ENCODE data around the gene ZYG11A.

- TF ChIP-seq CTCF (tag by site-specific recombination; IDR thresholded peaks at IDR 0.05) (no peak), SCRT1 (tag by site-specific recombination; IDR thresholded peaks at IDR 0.05; ENCODE audit: borderline replicate concordance) (no peak), ZNF791 (tag by site-specific recombination; IDR thresholded peaks at IDR 0.05) (no peak), ZNF121 (tag by site-specific recombination; IDR thresholded peaks at IDR 0.05) (no peak), REST (tag by site-specific recombination; IDR thresholded peaks at IDR 0.05) (no peak)
Measured at GRCh38 chr1:52928015-52928404, 85.5 kb downstream of the ZYG11A start.
